Endometrial microvascular endothelial cells (primary cell): ENCODE measurements around the gene CDCA8. TPM values are rescaled to one million over a fixed set of nuclear protein-coding genes. Genes with fewer than 3 reads are reported as not detected.

Source experiments
- in situ Hi-C: cut with HindIII; loops from 2 replicates; pipeline ENCODE4 v1.10.0; 2017; ENCODE audit warnings: low sequenced_read_pairs, low pct_unique_long_range_greater_than_20kb; ENCODE audit errors: inconsistent ontology term
- total RNA-seq: library from RNA; depleted of rRNA; stranded (reverse); fragments of >200 nt; gene quantifications from one replicate; pipeline ENCODE4 v1.2.3, GENCODE V29; 2015; ENCODE audit errors: inconsistent ontology term

Gene CDCA8
- 47.8 TPM for total RNA-seq

- in situ Hi-C loops: loop anchor here (5.0 kb wide), 1 partner anchor 95 kb away; the partner anchor contains the start of gene GNL2
Observed at GRCh38 chr1:37692078-37692833, at the start of gene CDCA8. CDCA8 (plus strand) TSS chr1:37692516; CDS start chr1:37692691, 175 bp downstream.

- in situ Hi-C loops: no loop called here
Observed at GRCh38 chr1:37647281-37647680, 45.0 kb upstream of the CDCA8 start.

- in situ Hi-C loops: no loop called here
Observed at GRCh38 chr1:37650173-37650572, 42.1 kb upstream of the CDCA8 start.

GRCh38 chr1:37650721-37651120 lies 41.6 kb upstream of the CDCA8 start:
- in situ Hi-C loops: no loop called here

- in situ Hi-C loops: no loop called here
Observed at GRCh38 chr1:37651803-37652202, 40.5 kb upstream of the CDCA8 start.

- in situ Hi-C loops: no loop called here
Observed at GRCh38 chr1:37652976-37653375, 39.3 kb upstream of the CDCA8 start.

GRCh38 chr1:37653906-37654305 lies 38.4 kb upstream of the CDCA8 start:
- in situ Hi-C loops: no loop called here

GRCh38 chr1:37655274-37655673 lies 37.0 kb upstream of the CDCA8 start:
- in situ Hi-C loops: no loop called here

GRCh38 chr1:37656026-37656425 lies 36.3 kb upstream of the CDCA8 start:
- in situ Hi-C loops: no loop called here

GRCh38 chr1:37656881-37657280 lies 35.4 kb upstream of the CDCA8 start:
- in situ Hi-C loops: no loop called here

- in situ Hi-C loops: no loop called here
Observed at GRCh38 chr1:37657620-37658412, 34.5 kb upstream of the CDCA8 start.

GRCh38 chr1:37658486-37658885 lies 33.8 kb upstream of the CDCA8 start:
- in situ Hi-C loops: no loop called here

GRCh38 chr1:37660664-37661063 lies 31.7 kb upstream of the CDCA8 start:
- in situ Hi-C loops: no loop called here

- in situ Hi-C loops: no loop called here
Observed at GRCh38 chr1:37661401-37661800, 30.9 kb upstream of the CDCA8 start.

GRCh38 chr1:37662031-37662755 lies 30.1 kb upstream of the CDCA8 start:
- in situ Hi-C loops: no loop called here

- in situ Hi-C loops: no loop called here
Observed at GRCh38 chr1:37663426-37664000, 28.8 kb upstream of the CDCA8 start.

GRCh38 chr1:37666241-37666867 lies 26.0 kb upstream of the CDCA8 start:
- in situ Hi-C loops: no loop called here

GRCh38 chr1:37667023-37667671 lies 25.2 kb upstream of the CDCA8 start:
- in situ Hi-C loops: no loop called here
